Uterus (tissue), 4 donors: Measurements from ENCODE around the gene TMEM41B. TPM values are rescaled to one million over a fixed set of nuclear protein-coding genes. Genes with fewer than 3 reads are reported as not detected.
"Not testable (repeated sequence)": the region's sequence is repeated elsewhere in the genome, so short reads cannot be mapped to it uniquely, and the experiment has no call there.

ENCODE experiments used
- DNase-seq, 2 donors: peaks; one replicate each; pipeline ENCODE4 v3.0.0-alpha.2; 2019 to 2020
- H3K27ac ChIP-seq, 2 donors: fragments of 200-600 bp; sonication (generic); 1 replicate in 1 of 2; 2 replicates in 1 of 2; pipeline ENCODE4 v1.5.1; 2016 to 2018
- H3K27me3 ChIP-seq, 2 donors: fragments of 200-600 bp; sonication (generic); one replicate each; pipeline ENCODE4 v1.5.1; 2018 to 2019; ENCODE audit warnings: control low read depth in 1 of 2
- H3K36me3 ChIP-seq, 2 donors: fragments of 200-600 bp; sonication (generic); one replicate each; pipeline ENCODE4 v1.5.1; 2019; ENCODE audit warnings: control low read depth in 1 of 2
- H3K4me1 ChIP-seq, 2 donors: fragments of 200-600 bp; sonication (generic); one replicate each; pipeline ENCODE4 v1.5.1; 2018 to 2019; ENCODE audit warnings: control low read depth in 1 of 2
- H3K4me3 ChIP-seq, 2 donors: fragments of 200-600 bp; sonication (generic); 1 replicate in 1 of 2; 2 replicates in 1 of 2; pipeline ENCODE4 v1.5.1; 2018 to 2019; ENCODE audit warnings: mild to moderate bottlenecking in 1 of 2
- H3K9me3 ChIP-seq, 2 donors: fragments of 200-600 bp; sonication (generic); one replicate each; pipeline ENCODE4 v1.5.1; 2019; ENCODE audit warnings: control low read depth in 1 of 2
- CTCF ChIP-seq, 4 experiments: fragments of 200-600 bp in 2 of 4; fragments of 450-650 bp in 2 of 4; sonication (generic) in 2 of 4; IDR thresholded peaks; one replicate each; pipeline ENCODE4 v1.5.1; 2016 to 2019; ENCODE audit warnings: antibody characterized with exemption in 4 of 4, mild to moderate bottlenecking in 2 of 4, moderate library complexity in 1 of 4
- POLR2A ChIP-seq, 2 donors: fragments of 450-650 bp; IDR thresholded peaks; one replicate each; pipeline ENCODE4 v1.6.1; 2016; ENCODE audit warnings: antibody characterized with exemption in 2 of 2, mild to moderate bottlenecking in 1 of 2, moderate library complexity in 1 of 2
- intact Hi-C: fragments of 100-400 bp; cut with DNase I; formaldehyde crosslinking; loops from one replicate; pipeline ENCODE4 v1.15.1; 2023; ENCODE audit warnings: low total_unique reads
- total RNA-seq, 4 donors: library from RNA; depleted of rRNA in 3 of 4; stranded (reverse); fragments of >200 nt in 3 of 4; gene quantifications; one replicate each; pipeline versions ENCODE4 v1.1.0 to v1.2.4, GENCODE V29; 2014 to 2023
- donor health status: DM: yes; HTN: yes; CAD: no.

The TMEM41B gene
- total RNA-seq, 4 donors from 2014 or later, result 16.5 to 54.8 (median 24.4) TPM

- TF ChIP-seq POLR2A (IDR thresholded peaks at IDR 0.05) (no peak), CTCF (IDR thresholded peaks at IDR 0.05) (peak in 1 of 4 experiments; percentile 7)
- no peaks in the 10 kb centered on the region for H3K27me3 ChIP-seq
- H3K27ac ChIP-seq, result peak overlapping the region in 1 of 2 donors; percentile 46
- no peaks in the 10 kb centered on the region for H3K9me3 ChIP-seq
- no peak overlapping the region for H3K4me3 ChIP-seq
- H3K36me3 ChIP-seq, result no peaks in the 10 kb centered on the region
- DNase-seq, result no peak
- H3K4me1 ChIP-seq, result no peaks in the 10 kb centered on the region
- intact Hi-C loops, result no loop called here
These were observed 54.2 kb downstream of the TMEM41B start for GRCh38 chr11:9259981-9260837.

GRCh38 chr11:9258279-9258678, 56.1 kb downstream of the TMEM41B start:
- H3K9me3 ChIP-seq, intact Hi-C loops, H3K4me3 ChIP-seq, H3K27me3 ChIP-seq, DNase-seq, H3K4me1 ChIP-seq, H3K27ac ChIP-seq, H3K36me3 ChIP-seq: not testable (repeated sequence)

- Histone ChIP-seq H3K4me3 (no peak overlapping the region), H3K27ac (no peak overlapping the region), H3K4me1 (no peaks in the 10 kb centered on the region), H3K36me3 (no peaks in the 10 kb centered on the region), H3K9me3 (no peaks in the 10 kb centered on the region), H3K27me3 (no peaks in the 10 kb centered on the region)
- TF ChIP-seq CTCF (IDR thresholded peaks at IDR 0.05) (no peak), POLR2A (IDR thresholded peaks at IDR 0.05) (no peak)
- DNase-seq, result no peak
- intact Hi-C loops, result no loop called here
These were observed 60.0 kb downstream of the TMEM41B start for GRCh38 chr11:9254416-9254815.

GRCh38 chr11:9253086-9253485, 61.3 kb downstream of the TMEM41B start:
- H3K9me3 ChIP-seq, result no peaks in the 10 kb centered on the region
- H3K27ac ChIP-seq, result peak overlapping the region in 1 of 2 donors; percentile 57
- TF ChIP-seq CTCF (IDR thresholded peaks at IDR 0.05) (no peak), POLR2A (IDR thresholded peaks at IDR 0.05) (no peak)
- H3K4me1 ChIP-seq, result no peaks in the 10 kb centered on the region
- no peaks in the 10 kb centered on the region for H3K36me3 ChIP-seq
- no peaks in the 10 kb centered on the region for H3K27me3 ChIP-seq
- H3K4me3 ChIP-seq, result no peak overlapping the region
- no peak for DNase-seq
- intact Hi-C loops, result no loop called here

GRCh38 chr11:9251311-9251710, 63.1 kb downstream of the TMEM41B start:
- H3K27me3 ChIP-seq, result no peaks in the 10 kb centered on the region
- H3K9me3 ChIP-seq, result no peaks in the 10 kb centered on the region
- intact Hi-C loops, result no loop called here
- no peak for DNase-seq
- no peaks in the 10 kb centered on the region for H3K4me1 ChIP-seq
- no peak for TF ChIP-seq POLR2A (IDR thresholded peaks at IDR 0.05)
- TF ChIP-seq CTCF (IDR thresholded peaks at IDR 0.05), result no peak
- no peaks in the 10 kb centered on the region for H3K36me3 ChIP-seq
- H3K27ac ChIP-seq, result no peak overlapping the region
- no peak overlapping the region for H3K4me3 ChIP-seq
